Activated CD4-positive, alpha-beta T cell treated with anti-CD3 and anti-CD28 coated beads, Interleukin-2, amount 50 U/mL, for 16 hours (primary cell): Measurements from ENCODE around the gene C14orf180.

Experiments
- DNase-seq: peaks from one replicate; pipeline ENCODE4 v3.0.0-alpha.2; 2020

C14orf180 gene

DNA sequence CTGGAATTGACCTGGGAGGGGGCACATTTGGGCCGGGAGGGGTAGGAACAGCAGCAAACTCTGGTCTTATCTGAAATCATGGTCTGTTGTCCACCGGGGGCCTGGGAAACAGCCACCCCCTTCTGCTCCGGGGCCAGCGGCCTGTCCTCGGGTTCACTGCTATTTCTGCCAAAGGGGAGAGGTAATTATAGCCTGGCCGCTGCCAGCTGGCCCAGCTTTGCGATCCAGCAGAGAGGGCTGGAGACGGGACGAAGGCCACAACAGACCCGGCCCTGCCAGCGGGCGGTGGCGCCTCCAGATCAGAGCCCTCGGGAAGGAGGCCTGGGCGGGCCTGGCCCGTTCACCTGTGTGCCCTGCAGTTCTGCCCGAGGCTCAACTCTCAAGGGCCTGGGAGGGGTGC, at the start of gene C14orf180:
Gene C14orf180, plus strand, starts transcription at position 258 of the 400 bp plus-strand sequence. CDS start 6,667 bp downstream, outside the sequence.
- DNase-seq = no peak

DNA sequence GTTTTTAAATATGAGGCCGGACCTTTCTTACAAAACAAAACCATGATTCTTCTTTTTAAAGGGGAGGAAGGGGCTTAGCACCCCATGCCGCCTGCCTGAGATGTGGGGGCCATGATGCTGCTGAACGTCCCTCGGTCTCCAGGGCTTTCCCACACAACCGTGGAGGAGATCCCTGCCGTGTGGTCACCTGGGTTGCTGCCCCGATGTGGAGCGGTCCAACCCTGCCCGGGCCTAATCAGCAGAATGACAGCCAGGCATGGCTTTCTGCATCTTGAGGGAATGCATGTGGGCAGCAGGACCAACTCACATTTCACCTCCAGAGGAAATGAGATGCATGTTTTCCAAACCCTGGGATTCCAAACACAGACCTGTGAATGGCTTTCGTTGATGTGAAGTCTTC, 48.9 kb upstream of the C14orf180 start:
- DNase-seq = no peak

DNA sequence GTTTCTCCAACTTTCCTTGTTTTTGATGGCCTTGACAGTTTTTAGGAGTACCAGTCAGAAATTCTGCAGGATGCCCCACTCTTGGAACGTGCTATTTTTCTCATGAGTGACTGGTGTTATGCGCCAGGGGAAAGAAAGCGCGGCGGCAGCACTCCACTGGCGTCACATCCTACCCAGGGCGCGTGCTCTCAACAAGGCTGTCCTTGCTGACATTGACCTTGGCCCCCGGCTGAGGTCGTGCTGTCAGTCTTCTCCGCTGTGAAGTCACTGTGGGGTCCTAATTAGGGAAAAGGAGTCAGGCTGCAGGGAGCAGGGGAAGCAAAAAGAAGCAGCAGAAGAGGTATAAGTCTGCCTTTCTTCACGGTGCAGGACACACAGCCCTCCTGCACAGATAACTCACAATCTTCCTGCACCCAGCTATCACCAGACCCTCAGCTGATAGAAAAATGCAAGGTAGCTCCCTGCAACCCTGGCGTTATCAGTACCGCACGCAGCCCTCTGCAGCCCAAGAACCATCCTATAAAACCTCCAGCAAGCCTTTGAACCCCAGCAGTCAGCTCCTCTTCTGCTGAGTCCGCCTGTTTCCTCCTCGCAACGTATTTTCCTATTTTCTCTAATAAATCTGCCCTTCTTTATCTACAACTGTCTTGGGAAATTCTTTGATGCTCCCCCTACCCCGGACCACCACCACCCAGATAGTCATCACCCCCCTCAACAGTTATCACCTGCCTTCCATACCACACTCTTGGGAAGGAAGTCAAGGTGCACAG, 48.0 kb upstream of the C14orf180 start:
- DNase-seq = no peak

DNA sequence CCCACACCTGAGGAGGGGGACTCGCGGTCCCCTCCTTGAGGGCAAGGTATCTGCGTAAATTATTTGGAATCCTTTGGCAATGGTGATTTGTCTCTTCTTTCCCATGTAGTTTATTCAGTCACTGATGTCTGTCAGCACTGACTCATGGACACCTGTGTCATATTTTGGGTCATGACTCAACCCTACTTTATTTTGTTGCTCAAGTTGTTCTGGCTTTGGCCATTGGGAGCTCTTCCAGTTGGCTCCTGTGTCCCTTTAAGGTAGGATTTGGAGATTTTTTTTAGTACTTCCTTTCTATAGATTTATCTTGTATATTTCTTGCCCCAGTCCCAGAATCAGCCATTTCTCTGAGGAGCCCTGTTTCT, 47.4 kb upstream of the C14orf180 start:
- DNase-seq = no peak

DNA sequence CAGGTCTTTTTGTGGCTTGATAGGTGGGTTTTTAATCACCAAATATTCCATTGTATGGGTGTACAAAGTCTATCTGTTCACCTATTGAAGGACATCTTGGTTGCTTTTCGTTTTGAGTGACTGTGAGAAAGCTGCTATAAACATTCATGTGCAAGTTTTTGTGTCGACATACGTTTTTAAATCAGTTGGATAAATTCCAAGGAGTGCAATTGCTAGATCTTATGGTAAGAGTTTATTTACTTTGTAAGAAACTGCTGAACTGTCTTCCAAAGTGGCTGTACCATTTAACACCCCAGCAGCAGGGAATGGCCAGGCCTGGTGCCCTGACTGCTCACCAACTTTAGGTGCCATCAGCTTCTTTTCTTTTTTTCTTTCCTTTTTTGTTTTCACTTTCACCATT, 45.5 kb upstream of the C14orf180 start:
- no peak for DNase-seq

DNA sequence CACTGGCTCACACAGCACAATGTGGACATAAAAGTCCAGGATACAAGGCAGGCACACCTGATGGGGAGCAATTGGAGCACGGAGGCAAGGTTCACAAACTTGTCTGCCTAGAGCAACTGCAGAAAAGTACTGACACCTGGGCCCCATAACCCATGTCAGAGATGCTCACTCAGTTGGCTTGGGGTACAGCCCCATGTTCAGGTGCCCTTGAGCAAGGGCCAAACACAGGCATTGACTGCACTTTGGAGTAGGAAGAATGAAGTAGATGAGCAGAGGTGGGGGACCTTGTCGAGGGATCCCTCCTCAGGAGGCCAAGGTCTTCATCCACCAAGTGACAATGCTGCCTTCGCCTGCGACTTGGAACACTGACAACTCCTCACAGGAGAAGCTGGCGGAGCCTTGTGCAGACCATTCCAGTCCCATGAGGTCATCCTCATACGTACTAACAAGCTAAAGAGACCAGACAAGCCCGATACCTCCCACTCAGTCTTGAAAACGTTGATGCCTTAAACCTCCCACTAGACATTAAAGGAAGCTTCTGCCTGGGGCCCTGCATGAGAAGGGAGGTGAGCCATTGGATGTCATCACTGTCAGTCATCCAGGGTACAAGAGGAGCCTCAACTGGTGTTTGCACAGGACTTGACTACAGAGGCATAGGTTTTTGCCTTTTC, 42.5 kb upstream of the C14orf180 start:
- DNase-seq = no peak

DNA sequence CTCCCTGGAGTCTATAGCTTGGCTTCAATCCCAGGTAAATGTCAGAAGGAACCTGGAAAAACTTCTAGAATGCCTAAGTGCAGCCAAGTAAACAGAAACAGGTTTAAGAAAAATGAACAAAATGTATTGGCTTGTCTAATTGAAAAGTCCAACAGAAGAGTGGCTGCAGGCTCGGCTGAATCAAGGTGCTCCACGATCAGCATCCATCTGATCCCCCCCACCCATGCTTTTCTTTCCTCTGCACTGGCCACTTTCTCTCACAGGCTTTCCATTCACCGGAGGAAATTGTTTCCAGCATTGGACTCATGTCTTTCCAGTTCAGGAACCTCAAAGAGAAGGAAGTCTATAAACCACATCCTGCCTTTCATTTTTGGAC, 42.0 kb upstream of the C14orf180 start:
- no peak for DNase-seq

DNA sequence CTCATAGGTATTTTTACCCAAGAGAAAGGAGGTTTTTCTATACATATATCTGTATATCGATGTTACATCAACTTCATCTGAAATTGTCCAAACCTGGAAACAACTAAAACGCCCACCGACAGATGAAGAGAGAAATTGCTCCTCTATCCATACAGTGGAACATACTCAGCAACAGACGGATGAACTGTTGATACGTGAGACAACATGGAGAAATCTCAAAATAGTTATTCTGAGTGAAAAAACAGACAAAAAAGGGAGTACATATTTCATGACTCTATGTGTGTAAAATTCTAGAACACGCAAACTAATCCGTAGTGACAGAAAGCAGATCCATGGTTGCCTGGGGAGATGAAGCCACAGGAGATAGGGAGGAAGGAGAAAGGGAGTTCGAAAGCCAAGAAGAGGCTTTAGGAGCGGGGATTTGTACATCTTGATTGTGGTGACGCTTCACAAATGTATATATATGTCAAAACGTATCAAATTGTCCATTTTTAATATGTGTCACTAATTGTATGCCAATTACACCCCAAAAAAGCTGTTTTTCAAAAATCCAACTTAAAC, 37.6 kb upstream of the C14orf180 start:
- DNase-seq = no peak

DNA sequence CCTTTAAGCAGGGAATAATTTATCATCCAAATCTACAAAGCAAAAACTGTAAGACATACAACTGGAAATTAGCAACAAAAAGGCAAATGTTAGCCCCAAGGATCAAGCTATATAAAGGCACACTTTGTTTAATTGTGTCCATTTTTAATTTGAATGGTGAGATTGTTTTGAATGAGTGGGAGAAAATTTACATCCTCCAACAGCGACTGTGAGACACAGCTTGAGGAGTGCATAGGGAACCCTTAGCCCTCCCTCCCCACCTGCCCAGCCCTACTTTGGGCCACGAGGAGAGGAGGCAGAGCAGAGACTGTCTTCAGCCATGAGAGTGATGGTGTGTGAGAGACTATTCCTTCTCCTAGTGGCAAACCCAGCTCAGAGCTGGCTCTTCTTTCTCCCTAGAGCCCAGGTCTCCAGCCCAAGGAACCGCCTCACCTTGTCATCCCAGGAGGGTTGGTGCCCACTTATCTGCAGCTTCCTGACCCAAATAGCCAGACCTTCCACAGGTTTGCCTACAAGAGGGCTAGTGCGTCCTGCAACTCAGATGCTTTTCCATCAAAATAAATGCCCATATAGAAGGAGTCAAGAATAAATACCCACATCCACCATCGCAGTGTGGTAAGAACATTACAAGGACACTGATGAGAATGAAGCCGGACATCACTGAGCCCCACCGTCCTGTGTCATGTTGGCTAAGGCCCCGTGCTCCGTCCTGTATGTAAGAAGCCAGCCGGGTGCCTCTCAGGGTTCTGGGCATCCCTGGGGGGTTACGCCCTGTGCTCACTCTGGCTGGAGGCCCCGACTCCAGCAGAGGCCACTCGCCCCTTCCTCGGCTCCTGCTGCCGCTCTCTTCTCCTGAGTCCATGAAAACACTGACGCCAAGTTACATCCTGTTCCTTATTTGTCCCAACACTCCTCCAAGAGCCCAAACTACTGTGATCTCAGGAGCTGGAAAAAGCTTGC, 36.4 kb upstream of the C14orf180 start:
- DNase-seq = no peak

DNA sequence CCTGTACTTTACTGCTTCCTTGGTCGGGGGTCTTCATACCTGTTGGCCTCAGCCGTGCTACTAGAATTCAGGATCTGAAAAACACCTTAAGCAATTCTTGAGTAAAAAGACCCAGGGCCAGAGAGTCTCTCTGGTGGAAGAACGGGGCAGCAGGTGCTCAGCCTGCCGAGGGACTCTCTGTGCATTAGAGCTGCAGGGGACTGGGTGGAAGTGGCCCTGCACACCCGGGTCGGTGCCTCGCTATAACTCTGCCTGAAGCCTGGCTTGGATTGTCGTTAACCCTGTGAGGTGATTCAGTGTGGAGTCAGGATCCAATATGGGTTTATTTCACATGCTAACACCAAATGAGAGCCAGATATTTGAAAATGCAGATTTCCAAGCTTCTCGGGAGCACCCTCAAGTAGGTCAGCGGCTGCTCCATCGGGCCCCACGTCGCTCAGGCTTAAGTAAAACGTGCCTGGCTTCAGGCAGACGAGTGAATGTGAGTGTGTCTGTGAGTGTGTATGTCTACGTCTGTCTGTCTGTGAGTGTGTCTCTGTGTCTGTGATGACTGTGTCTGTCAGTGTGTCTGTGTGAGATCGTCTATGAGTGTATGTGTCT, 35.1 kb upstream of the C14orf180 start:
- DNase-seq = no peak

DNA sequence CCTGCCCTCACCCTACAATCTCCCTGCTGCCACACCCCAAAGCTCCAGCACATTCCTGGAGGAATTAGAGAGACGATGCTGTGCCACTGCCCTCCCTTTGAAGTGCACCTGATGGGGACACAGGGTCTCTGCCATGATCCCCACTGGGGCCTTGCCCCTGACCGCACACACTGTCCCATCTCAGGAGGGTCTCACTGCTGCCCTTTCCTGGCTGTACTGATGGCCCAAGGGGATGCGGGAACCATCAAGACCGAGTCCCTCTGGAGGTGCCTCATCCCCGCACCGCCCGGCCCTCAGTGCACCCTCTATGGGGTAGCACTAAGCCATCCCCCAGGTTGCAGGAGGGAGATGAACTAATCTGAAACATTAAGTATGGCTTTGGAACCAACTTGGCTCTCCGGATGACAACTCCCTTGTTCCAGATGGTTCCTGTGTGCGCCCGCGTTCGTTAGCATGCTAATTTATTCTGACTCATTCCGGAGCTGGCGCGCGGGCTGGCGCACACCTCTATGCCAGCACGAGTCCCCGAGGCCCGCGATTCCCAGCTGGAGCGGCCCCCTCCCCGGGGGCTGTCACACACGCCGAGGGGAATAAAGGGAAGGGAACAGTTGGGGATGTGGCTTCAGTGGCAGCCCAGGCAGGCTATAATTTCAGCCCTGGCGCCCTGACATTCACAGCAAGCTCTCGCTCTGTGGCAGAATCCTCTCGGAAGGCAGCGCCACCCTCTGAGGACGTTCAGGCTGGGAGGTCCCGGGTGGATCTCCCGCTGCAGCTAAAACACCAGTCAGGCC, 34.2 kb upstream of the C14orf180 start:
- DNase-seq = no peak

DNA sequence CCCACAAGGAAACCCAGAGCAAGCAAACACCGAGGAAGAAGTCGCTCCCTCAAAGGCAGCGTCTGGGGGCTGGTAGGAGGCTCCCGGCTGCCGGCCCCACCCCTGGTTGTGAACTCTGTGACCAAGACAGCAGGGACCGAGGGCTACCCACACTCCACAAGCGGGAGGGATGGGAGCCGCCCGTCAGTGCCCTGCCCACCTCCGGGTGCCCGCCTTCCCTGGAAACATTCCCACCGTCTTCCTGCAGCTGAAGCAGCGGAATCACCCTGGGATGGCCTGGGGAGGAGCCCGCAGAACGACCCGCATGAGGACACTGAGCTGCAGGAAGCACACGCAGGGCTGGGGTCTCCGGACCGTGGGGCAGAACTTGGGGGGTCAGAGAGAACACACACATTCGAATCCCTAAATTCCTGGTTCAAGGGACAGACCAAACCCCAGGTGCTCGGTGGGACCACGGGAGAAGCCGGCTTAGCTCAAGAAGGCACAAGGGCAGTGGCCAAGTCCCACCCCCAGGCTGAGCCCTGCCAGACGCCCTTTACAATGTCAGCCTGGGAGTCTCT, 33.5 kb upstream of the C14orf180 start:
- DNase-seq = no peak

DNA sequence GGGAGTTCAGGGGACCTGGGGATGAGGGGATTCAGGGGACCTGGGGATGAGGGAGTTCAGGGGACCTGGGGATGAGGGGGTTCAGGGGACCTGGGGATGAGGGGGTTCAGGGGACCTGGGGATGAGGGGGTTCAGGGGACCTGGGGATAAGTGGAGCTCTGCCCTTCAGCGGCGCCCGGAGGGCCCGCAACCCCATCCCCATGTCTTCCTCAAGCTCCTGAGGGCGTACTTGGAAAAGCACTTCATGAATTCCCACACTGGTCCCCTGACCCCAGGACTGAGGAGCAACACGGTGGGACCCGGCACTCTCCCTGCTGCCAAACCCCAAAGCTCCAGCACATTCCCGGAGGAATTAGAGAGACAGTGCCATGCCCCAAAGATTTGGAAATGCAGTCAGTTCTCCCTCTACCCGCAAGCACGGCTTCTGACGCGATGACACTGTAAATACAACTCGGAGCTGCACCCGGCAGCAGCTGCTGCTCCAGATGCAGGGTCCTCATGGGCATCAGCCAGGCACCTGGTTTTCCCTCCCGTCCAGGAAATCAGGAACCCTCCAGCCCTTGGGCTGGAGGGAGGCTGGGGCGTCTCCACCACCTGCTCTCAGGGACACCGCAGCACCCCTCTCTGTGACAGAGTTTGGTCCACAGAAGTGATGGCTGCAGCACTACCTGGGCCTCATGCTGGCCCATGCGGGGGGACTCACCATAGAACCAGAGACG, 32.8 kb upstream of the C14orf180 start:
- DNase-seq = no peak

DNA sequence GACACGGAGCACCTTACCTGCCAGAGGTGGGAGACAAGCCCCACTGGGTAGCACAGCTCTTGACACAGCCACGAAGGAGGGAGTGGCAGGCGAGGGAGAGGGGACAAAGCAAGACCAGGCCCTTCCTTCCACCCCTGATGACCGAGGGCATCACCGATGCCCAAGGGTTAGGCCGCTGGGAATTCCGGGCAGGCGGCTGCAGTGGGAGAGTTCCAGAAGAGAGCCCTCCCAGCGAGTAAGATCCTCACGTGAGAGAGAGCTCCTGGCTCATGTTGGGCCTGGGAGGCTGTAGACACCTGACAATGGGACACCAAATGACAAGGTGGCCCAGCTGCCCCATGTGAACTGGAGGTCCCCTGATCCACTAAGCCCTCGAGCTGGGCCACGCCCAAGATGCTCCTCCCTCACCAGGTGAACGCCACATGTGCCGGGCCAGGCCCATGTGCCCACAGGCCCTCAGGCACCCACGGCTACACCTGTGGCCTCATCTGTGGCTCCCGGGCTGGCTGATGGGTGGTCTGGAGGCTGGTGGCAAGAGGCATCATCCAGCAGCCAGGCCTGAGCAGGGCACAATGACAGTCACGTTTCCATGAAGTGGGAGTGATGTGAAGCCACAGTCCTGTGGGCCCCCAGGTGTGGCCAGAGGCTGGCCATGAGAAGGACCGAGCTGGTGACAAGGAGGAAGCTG, 32.1 kb upstream of the C14orf180 start:
- no peak for DNase-seq

DNA sequence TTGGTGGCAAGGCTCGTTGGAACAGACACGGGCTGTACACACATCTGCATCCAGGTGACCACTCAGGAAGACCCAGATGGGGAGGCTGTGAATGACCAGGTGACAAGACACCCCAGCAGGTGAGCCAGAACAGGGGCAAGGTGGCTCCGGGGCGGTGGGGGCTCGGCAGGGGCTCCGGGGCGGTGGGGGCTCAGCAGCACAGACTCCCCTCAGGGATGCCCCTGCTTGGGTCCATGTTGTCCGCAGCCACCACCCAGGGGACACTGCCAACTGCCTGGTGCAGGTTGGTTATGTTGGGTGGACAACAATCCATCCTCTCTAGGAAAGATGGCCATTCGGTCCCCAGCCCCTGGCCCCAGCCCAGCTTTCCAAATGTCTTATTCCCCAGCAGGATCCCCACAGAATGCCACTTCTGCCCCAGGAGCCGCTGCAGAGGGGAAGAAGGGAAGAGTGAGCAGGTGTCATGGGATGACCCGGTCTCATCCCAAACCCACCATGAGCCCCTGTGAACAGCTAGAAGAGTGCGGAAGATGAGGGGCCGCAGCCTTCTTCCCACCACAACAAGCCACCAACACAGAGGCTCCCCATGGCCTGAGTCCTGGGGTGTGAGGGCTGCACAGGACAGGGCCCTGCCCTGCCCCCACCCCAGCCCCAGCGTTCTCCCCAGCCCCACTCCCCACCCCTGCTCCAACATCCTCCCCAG, 31.4 kb upstream of the C14orf180 start:
- DNase-seq = no peak

DNA sequence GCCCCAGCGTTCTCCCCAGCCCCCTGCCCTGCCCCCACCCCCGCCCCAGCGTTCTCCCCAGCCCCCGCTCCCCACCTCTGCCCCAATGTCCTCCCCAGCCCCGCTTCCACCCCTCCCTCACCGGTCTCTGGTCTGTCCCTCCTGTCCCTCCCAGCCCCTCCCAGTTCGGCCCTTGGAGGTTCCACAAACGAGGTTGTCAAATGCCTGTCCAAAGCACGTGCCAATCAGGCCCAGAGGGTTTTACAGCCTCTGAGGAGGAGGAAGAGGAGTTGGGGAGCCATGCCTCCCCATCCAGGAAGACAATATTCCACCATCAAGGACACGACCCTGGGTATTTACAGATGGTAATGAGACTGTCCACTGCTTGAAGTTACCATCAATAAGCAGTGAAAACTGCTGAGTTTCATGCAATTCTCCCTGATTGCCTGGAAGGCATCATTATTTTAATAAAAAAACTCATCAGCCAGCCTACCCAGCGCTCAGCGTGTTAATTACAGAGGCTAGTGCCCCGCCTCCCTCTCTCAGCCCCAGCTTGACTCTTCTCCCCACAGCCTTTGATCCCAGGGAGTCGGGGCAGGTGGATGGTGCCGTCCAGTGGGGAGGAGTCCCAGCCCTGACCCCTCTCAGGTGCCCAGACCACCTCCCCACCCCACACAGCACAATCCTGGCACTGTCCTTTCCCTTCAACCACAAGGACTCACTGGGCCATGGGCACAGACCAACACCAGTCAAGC, 30.6 kb upstream of the C14orf180 start:
- DNase-seq = no peak

DNA sequence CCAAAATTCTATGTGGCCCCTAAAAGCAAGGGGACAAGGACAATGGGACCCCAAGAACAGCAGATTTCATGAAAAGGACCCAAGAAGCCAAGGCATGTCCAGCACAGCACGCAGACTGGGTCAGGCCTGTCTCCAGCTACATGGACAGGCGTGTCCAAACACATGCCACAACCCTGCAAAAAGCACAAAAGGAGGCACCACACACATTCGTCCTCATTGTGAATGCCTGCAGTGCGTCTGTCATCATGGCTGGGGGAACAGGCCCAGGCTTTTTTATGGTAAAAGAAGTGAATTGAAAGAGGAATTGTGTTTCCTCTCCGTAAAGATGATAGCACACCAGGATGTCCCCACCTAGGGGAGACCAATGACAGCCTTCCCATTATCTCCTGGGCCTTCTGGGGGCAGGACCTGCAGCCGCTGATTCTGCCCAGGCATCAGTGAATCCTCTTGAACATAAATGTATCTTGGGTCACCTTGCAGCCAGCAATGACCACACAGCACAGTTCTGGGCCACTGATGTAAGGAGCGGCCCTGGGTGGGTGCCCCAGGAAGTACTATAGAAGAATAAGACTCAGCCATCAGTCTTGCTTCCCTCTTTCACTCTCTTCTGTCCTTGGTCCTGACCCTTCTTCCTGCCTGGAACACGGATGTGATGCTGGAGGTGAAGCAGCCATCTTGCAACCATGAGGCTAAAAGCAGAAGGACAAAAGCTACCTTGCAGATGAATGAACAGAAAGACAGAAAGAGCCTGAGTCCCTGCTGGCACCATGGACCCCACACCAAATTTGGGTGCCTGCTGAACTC, 29.8 kb upstream of the C14orf180 start:
- DNase-seq = no peak

DNA sequence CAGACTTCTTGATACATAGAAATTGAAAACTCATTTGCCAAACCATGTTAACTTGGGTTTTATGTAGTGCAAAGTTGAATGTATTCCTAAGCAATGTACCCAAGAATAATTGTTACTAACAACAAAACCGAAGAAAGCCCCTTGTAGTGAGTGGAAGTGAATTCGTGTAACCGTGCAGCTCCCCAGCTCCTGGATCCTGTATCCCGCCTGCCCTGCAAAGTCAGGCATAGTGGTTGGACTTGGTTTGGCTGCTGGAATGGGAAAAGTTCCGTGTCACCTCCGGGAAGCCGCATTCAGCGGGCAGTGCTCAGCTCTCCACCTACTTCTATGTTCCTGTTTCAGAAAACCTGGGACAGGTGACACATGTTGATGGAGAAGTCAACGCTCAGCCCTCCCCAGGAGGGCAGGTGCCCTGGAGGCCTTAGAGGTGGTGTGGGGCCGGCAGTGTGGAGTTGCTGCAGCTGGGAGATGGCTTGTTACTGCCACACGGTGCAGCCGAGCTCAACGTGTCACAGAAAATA, 29.2 kb upstream of the C14orf180 start:
- no peak for DNase-seq
